ENCODE results near the gene KISS1R.
"Not testable (repeated sequence)": the region's sequence is repeated elsewhere in the genome, so short reads cannot be mapped to it uniquely, and the experiment has no call there.

Gene KISS1R

GRCh38 chr19:954672-955494 lies 37.8 kb downstream of the KISS1R start:
- DNase-seq: peak in 2 of 3 donors; percentile 47 to 58

- DNase-seq: no peak
Observed at GRCh38 chr19:955803-956765, 39.0 kb downstream of the KISS1R start.

- DNase-seq: no peak
Observed at GRCh38 chr19:956766-957440, 39.8 kb downstream of the KISS1R start.

GRCh38 chr19:957578-957977 lies 40.4 kb downstream of the KISS1R start:
- DNase-seq: not testable (repeated sequence)

GRCh38 chr19:958967-959855 lies 42.1 kb downstream of the KISS1R start:
- peak; percentile 47 to 63 (median 51) for DNase-seq

- DNase-seq: no peak
Observed at GRCh38 chr19:960020-960419, 42.9 kb downstream of the KISS1R start.

GRCh38 chr19:960601-960938 lies 43.4 kb downstream of the KISS1R start:
- DNase-seq: no peak

GRCh38 chr19:961866-962620 lies 44.9 kb downstream of the KISS1R start:
- peak; percentile 27 to 53 (median 32) for DNase-seq

GRCh38 chr19:962683-963400 lies 45.7 kb downstream of the KISS1R start:
- DNase-seq: no peak

- no peak for DNase-seq
Observed at GRCh38 chr19:963486-963951, 46.4 kb downstream of the KISS1R start.

- no peak for DNase-seq
Observed at GRCh38 chr19:964116-964520, 47.0 kb downstream of the KISS1R start.

GRCh38 chr19:964761-965694 lies 47.9 kb downstream of the KISS1R start:
- DNase-seq: no peak

GRCh38 chr19:966485-967088 lies 49.5 kb downstream of the KISS1R start:
- DNase-seq: no peak

All from suppressor macrophage treated with lipopolysaccharide for 1 hour (primary cell).